ENCODE measurements around the gene PPARA. TPM values are rescaled to one million over a fixed set of nuclear protein-coding genes. Genes with fewer than 3 reads are reported as not detected.

PPARA gene
- total RNA-seq, 2 donors from 2014 or later: 15.4 to 18.6 TPM

DNA sequence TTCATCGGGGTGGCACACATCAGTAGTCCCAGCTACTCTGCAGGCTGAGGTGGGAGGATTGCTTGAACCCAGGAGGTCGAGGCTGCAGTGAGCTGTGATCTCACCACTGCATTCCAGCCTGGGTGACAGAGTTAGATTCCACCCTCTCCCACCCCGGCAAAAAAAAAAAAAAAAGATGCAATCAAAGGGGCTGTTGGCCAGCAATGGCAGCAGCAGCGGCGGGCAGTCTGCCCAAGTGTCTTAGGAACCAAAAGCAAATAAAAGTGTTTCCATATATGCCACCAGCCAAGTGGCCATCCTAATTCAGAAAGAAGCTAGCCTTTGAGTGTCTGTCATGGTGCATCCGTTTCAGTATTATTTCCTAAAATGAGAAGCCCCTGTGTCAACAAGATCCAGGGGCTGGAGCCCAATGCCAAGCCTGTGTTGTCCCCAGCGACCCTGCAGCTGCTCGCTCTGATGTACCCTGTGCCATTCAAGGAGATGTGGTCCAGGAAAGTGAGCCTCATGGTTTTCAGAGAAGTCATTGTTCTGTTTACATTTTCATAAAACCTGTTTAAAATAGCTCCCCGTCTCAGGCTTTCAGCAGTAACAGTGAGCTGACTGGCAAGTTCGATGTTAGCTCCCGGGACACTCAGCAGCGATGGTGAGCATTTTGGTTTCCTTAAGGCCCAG, 87.3 kb downstream of the PPARA start:
- no peak for DNase-seq
- Mint-ChIP-seq H3K4me1 (no peaks in the 10 kb centered on the region), H3K9me3 (no peaks in the 10 kb centered on the region), H3K27me3 (ENCODE audit: insufficient read depth) (no peaks in the 10 kb centered on the region), H3K36me3 (ENCODE audit: low read depth) (peaks cover 33% of the 10 kb centered on the region), H3K27ac (no peak overlapping the region), H3K4me3 (no peak overlapping the region)
- WGBS, 2 experiments (ENCODE audit: insufficient coverage in 1 of 2, insufficient read length in 1 of 2): 83 to 88% methylated on average over 10 to 12 of the region's 12 CpGs
- Histone ChIP-seq H3K36me3 (ENCODE audit: control insufficient read depth, insufficient read depth, low read length) (no peaks in the 10 kb centered on the region), H3K27me3 (ENCODE audit: control insufficient read depth, insufficient read depth, low read length, poor library complexity, severe bottlenecking) (no peaks in the 10 kb centered on the region), H3K27ac (ENCODE audit: low read depth, low read length) (no peak overlapping the region), H3K4me1 (ENCODE audit: control insufficient read depth, insufficient read depth, low read length) (no peaks in the 10 kb centered on the region), H3K9ac (ENCODE audit: extremely low read depth, low read length, poor library complexity, severe bottlenecking) (no peak overlapping the region), H3K9me3 (ENCODE audit: control insufficient read depth, low read length) (no peaks in the 10 kb centered on the region), H3K4me3 (ENCODE audit: low read length) (no peak overlapping the region)
- TF ChIP-seq CTCF (conservative IDR thresholded peaks at IDR 0.05): no peak

DNA sequence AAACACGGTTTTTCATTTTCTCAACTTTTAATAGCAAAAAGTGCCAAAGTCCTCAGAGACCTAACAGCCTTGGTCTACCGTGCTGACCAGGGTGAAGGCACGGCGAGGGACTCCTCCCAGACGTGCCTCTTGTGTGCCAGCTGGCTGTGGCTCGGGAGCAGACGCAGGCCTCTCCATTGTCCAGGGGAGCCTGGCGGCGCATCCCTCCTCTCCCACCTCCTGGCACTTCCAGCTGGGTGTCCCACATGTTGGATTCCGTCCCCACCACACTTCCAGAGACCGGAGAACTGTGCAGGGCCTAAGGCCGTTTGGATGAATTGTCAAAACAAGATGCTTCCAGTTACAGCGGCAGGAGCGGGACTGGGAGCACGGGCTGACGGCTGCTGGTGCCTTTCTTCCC, 88.2 kb downstream of the PPARA start:
- TF ChIP-seq CTCF (conservative IDR thresholded peaks at IDR 0.05): no peak
- Histone ChIP-seq H3K4me1 (ENCODE audit: control insufficient read depth, insufficient read depth, low read length) (no peaks in the 10 kb centered on the region), H3K4me3 (ENCODE audit: low read length) (no peak overlapping the region), H3K9ac (ENCODE audit: extremely low read depth, low read length, poor library complexity, severe bottlenecking) (no peak overlapping the region), H3K27me3 (ENCODE audit: control insufficient read depth, insufficient read depth, low read length, poor library complexity, severe bottlenecking) (no peaks in the 10 kb centered on the region), H3K27ac (ENCODE audit: low read depth, low read length) (no peak overlapping the region), H3K36me3 (ENCODE audit: control insufficient read depth, insufficient read depth, low read length) (peaks cover under 1% of the 10 kb centered on the region), H3K9me3 (ENCODE audit: control insufficient read depth, low read length) (no peaks in the 10 kb centered on the region)
- Mint-ChIP-seq H3K27me3 (ENCODE audit: insufficient read depth) (no peaks in the 10 kb centered on the region), H3K36me3 (ENCODE audit: low read depth) (peaks cover 33% of the 10 kb centered on the region), H3K4me1 (no peaks in the 10 kb centered on the region), H3K27ac (no peak overlapping the region), H3K9me3 (no peaks in the 10 kb centered on the region), H3K4me3 (no peak overlapping the region)
- 93 to 95% methylated on average over 16 of the region's 16 CpGs for whole genome bisulfite sequencing, 2 experiments (ENCODE audit: insufficient coverage in 1 of 2, insufficient read length in 1 of 2)
- no peak for DNase-seq

DNA sequence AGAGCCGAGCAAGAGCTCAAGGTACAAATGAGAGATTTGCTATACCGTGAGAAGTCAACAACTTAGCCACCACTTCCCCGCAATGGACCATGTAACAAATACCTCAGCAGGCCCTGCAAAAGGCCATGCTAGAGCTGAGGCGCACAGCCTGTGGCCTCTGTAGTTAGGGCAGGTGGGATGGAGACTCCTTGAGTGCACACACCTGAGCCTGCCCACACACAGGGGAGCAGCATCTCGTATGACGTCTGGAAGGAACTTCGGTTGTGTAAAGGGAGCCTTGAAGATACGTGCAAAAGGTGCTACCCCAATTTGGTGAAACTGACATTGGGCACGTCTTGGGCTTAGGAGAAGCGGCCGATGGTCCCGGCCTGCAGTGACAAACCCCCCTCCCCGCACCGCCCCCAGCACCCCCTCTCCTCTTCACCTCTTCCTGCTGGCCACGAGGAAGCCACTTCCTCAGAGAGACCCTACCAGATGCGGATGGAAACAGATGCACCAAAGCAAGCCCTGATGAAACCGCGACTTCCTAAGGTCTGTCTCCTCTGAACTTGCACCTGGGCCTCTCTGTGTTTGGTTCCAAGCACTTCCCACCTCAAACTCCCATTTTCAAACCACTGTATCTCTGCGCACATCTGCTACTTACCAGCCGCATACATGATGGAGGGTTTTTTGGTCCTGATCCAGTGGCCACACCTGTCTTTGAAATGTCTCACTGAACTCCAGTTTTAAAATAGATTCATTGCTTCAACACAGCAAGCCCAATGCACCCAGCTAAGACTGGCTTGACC, 89.1 kb downstream of the PPARA start:
- TF ChIP-seq CTCF (conservative IDR thresholded peaks at IDR 0.05): no peak
- Histone ChIP-seq H3K36me3 (ENCODE audit: control insufficient read depth, insufficient read depth, low read length) (peaks cover 3% of the 10 kb centered on the region), H3K4me3 (ENCODE audit: low read length) (no peak overlapping the region), H3K27ac (ENCODE audit: low read depth, low read length) (no peak overlapping the region), H3K4me1 (ENCODE audit: control insufficient read depth, insufficient read depth, low read length) (no peaks in the 10 kb centered on the region), H3K27me3 (ENCODE audit: control insufficient read depth, insufficient read depth, low read length, poor library complexity, severe bottlenecking) (no peaks in the 10 kb centered on the region), H3K9ac (ENCODE audit: extremely low read depth, low read length, poor library complexity, severe bottlenecking) (no peak overlapping the region), H3K9me3 (ENCODE audit: control insufficient read depth, low read length) (no peaks in the 10 kb centered on the region)
- no peak for DNase-seq
- H3K4me3 Mint-ChIP-seq: no peak overlapping the region
- H3K4me1 Mint-ChIP-seq: no peaks in the 10 kb centered on the region
- 94 to 97% methylated on average over 7 to 20 of the region's 20 CpGs for WGBS, 2 experiments (ENCODE audit: insufficient coverage in 1 of 2, insufficient read length in 1 of 2)
- peaks cover 33% of the 10 kb centered on the region for H3K36me3 Mint-ChIP-seq (ENCODE audit: low read depth)
- H3K9me3 Mint-ChIP-seq: no peaks in the 10 kb centered on the region
- H3K27me3 Mint-ChIP-seq (ENCODE audit: insufficient read depth): no peaks in the 10 kb centered on the region
- no peak overlapping the region for H3K27ac Mint-ChIP-seq
